HG03342 (cell line): ENCODE measurements around the gene CA10.

ENCODE experiments used
- ATAC-seq: cut with Tn5 transposase; IDR thresholded peaks from one replicate; pipeline ENCODE4 v1.9.1; 2021; ENCODE audit warnings: mild to moderate bottlenecking, moderate library complexity; ENCODE audit not compliant: unreplicated experiment

The CA10 gene

DNA sequence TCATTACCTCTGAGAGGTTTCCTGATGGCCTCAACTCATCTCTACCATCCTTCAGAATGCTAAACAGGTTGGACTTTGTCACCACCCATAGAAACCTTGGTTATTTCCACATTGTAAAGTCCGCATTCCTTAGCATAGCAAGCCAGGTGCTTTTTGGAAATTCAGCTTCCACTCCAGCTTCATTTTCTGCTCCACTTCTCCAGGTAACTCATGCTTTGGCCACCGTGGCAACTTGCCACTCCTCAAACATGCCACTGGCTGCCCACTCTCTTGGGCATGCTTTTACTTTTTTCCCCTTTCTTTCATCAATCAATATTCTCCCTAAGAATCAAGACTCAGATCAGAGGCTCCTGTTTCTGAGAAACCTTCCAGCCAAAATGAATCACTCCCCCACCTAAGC lies 203.3 kb downstream of the CA10 start:
- ATAC-seq, result no peak

DNA sequence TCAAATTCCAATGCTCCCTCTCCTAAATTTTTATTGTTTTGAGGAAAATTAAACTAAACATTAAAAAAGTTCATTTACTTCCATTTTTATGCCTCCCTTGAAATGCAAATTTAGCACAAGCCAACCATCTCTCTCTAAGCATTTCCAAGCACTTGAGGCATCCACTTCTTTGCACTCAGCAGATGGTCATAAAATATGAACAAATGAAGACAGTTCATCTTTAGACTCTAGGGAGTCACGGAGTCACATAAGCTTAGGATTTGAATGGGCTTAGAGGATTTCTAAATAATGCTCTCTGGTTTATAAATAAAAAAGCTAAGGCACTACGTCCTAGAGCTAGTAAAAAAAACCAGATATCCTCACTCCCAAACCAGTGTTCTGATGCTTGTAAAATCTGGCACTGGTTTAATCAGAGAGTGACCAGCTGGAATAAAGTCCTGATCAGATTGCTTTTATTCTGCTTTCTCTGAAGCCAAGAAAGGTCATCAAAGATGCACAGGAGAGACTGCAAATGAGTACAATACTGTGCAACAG lies 204.2 kb downstream of the CA10 start:
- no peak for ATAC-seq

DNA sequence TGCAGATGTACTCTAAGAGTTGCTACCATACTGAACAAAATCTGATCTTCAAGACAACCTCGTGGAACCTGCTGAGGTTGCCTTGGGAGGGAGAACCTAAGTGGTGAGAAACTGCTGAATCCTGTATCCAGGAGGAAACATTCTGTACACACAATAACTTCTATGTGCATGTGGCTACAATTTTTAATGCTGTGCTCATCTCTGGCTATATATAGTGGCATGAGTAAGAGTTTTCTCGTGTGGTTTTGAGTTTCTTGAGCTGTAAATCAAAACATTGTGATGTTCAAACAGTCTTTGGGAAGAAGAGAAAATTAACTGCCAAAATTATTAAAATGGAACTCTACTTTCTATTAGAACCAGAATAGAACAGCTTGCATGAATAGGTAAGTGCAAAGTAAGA lies 206.8 kb downstream of the CA10 start:
- ATAC-seq, result no peak

DNA sequence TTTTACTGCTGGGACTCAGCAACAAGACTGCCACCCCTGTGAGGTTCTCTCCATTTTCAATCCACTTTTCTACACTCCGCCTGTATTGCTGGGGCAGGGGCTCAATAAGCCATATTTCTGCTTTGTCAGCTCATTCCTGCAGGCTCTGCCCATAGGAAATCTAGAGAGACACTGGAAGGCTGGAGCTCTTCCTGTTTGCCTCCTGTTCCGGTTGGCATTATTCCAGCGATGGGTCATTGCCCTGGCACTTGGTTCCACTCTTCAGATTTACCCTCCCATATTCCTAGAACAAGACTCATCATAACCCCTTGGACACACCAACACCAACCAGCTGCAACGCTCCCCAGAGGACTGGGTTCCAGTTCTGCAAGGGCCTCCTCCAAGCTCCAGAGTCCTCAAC lies 210.4 kb downstream of the CA10 start:
- ATAC-seq, result no peak

DNA sequence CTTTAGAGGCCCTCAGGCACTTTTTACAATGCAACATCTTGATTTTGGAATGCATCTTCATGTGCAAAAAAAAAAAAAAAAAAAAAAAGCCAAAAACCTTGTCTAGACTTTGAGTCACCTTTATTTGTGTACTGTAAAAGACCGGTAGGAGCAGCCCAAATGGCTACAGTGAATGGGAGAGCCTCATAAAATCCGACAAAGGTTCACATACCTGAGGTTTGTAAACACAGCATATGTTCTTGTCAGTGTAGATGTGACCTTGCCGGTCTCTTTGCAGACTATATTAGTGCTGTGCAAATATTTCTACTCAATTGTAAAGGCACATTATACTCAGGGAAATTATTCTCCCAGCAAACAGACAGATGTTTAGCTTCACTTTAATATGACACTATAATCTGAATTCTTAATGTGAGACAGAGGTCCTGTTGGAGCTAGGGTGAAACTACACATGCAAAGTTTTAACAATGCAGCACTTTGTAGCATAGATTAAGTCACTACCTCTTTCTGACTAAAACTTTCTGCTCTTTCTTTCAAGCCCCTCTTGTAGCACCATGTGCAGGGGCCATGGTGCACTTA lies 211.3 kb downstream of the CA10 start:
- ATAC-seq, result no peak

DNA sequence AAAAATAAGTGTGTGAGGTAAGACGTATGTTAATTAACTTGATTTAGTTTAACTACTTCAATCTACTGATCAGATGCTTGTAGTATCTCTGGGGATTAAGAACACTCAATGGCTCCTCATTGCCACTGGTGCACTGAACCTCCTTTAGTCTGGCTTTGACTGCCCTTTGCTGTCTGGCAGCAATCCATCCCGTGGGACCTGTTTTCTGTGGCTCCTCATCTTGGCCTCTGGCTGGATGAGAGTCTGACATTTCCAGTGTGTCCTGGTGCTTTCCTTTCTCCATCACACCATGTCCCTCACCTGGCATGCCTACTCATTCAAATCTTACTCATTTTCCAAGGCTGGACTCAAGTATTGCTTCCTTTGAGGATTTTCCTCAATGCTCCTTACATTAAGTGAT lies 212.2 kb downstream of the CA10 start:
- ATAC-seq, result no peak

DNA sequence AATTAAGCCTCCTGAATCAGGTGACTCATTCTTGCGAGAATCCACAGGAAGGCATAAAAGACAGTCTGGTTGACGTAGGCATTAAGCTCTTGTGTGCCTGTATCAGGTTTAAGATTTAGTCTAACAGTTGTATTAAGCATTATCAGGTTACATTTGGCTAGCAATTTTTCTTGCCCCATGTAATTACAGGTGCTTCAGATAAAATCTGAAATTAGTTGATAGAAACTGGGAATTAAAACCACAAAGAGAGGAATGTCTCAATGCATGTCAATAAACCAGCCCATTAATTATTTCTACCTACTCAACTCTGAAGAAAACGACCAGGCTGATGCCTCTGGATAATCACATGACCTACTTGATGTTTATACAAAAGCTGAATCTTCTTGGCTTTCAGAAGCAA lies 217.2 kb downstream of the CA10 start:
- no peak for ATAC-seq

DNA sequence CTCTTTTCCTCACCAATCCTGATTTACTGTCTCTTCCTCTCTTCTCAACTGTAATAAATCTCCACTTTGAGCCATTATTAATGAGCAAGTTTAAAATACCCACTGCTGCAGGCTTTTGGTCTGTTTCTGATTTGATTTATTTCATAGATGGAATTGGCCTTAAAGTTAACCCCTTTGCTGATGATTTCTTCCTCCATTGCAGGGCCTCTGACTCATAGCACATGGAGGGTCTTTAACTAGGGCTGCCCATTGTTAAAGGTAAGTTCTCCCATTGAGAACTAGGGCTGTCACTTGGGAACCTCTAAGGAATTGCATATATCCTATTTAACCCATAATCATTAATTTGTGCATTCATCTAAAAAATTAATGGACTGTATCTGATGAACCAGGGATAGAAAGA lies 221.2 kb downstream of the CA10 start:
- ATAC-seq, result no peak

DNA sequence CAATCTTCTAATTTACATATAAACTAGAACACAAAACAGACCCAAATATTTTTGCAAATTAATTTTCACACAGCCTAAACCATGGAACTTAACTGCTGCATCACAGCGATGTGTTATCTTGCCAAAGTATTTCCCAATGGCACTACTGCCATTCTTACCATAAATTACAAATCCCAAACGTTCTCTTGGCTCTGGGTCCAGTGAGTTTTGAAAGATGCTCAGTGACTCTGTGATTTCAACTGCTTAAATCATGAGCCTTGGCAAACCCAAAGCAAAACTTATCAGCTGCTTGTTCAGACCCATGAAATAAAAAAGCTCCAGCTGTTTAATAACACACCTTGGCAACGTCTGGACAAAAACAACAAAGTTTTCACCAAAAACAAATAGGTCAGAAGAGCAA lies 223.0 kb downstream of the CA10 start:
- no peak for ATAC-seq

DNA sequence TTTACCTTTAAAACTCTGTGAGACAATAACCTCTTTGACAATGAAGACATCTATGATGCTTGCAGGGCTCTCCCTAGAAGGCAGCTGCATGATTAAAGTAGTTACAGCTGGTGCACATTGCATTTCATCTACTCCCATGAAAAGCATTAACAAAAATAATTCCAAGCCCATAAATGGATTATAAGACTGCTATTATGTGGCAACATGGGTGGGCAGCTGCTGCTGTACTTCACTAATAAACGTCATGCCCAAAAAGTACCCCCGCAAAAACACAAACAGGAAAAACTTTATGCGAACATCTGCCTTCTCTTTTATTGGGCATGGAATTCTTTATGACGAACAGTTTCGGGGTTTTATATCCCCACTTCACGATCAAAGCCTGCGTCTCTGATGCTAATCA lies 224.9 kb downstream of the CA10 start:
- no peak for ATAC-seq

DNA sequence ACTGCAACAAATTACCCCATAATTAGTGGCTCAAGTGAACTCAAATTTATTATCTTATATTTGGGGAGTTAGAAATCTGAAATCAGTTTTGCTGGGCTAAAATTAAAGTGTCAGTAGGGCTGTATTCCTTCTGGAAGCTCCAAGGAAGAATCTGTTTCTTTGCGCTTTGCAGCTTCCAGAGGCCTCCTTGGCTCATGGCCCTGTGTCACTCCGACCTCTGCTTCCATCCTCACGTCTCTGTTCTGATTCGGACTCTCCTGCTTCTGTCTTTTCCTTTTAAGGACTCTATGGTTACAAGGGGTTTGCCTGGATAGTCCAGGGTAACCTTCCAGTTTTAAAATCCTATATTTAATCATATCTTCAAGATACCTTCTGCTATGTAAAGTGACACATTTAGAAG lies 232.1 kb downstream of the CA10 start:
- ATAC-seq, result no peak

DNA sequence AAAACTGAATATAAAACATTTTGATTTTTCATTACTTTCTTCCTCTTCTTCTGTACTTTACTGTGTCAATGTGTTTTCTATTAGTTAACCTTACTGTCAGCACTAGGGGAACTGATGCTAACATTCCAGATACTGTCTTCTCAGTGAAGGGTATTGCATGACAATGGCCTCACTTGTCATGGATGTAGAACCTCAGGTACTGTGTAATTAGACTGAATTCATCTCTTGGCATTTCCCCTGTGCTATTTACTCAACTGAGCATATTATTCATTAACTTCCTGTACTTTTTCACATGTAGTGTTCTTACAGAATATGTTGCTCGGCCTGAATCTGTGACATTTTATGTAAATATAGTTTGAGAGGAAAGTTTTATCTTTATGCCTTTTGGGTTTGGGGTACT lies 237.0 kb downstream of the CA10 start:
- ATAC-seq, result no peak

DNA sequence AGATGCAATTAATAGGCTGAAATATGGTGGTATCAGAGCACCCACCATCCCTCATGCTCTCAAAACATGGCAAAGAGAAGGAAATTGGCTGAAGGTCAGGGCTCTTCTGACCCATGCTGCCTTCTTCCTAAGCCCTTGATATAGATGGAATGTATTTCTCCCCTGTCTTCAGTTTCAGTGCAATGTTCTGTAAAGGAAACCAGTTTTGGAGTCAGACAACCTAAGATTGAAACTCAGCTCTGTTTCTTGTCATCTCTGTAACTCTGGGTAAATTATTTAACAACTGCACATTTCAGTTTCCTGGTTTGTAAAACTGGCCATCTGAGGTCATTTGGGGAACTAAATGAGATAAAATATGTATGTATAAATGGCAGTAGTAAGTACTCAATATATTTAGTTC lies 243.9 kb downstream of the CA10 start:
- no peak for ATAC-seq

DNA sequence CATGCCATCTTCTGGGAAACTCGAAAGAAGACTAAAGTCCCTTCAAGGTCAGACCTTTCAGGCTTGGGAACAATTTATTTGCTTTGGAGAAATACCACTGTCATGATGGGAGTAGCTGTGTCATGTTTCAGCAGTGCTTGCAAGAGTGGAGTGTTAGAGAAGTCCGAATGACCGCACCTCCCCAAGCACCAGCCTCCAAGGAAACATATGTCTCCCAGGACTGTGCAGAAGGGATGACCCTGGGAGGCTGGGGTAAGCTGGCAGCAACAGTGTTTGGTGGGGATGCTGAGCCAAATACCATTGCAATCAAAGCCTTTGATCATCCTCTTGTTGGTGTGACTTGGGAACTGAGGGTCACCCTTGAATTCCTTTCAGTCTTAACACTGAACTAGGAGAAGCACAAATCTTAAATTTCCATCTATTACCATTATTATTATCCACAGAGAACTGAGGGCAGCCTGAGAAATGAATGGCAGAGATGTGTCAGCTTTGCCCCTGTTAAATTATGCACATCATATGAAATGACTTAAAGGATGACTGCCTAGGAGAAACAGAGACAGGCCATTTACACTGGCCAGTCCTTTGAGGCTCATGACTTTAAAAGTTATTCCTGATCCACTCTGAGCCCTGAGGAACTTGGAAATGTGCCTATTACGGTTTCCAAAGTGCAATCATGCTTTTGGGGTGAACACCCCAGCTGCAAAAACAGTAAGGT lies 244.9 kb downstream of the CA10 start:
- ATAC-seq, result no peak

DNA sequence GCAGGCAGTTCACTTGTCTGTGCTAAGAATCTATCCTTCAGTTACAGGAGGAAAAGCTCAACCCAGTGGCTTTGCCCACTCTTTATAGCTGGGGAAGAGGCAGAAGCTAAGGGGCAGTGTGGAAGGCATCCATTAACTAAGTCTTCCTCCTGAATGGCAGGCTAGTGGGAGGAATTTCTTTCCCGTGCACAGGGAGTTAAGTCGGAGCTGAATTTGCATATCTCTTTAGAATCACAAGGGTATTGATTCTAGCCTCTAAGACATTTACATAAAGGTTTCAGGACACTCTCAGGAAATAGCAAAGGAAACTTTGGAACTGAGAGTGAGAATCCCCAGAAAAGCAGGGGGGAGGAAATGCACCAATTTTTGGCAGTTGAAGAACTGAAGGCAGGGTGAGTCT lies 245.6 kb downstream of the CA10 start:
- no peak for ATAC-seq

DNA sequence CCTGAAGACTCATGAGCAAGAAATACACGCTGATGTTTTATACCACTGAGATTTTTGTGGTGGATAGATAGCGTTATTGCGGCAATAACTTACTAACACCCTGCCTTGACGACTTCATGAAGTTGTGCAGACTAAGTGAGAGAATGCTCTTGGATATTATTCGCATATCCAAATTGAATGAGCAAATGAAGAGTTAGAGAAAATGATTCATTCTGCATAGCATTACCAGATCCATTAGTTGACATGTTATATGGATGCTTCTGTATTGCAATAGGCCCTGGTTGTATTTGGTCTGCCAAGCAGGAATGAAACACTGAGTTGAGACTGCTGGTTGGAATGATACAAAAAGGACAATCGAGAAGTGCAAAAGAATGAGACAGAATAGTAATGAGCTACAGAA lies 247.3 kb downstream of the CA10 start:
- ATAC-seq, result no peak

DNA sequence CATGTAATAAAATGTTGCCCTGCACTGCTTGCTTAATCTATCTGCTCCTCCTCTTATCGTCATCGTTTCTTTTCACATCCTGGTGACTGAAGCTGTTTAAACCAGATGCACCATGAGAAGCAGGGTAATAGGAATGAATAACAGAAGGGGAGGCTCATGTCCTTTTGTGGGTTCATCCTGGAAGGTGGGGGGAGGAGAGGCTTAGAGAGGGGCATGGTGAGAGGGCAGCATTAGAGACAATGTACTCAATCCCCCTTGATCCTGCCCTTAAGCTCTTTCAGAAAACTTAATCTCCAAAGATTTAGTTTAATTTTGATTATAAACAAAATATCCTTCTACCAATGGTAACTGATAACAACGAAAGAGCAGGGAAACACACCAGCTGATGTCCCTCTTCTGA lies 248.5 kb downstream of the CA10 start:
- no peak for ATAC-seq

DNA sequence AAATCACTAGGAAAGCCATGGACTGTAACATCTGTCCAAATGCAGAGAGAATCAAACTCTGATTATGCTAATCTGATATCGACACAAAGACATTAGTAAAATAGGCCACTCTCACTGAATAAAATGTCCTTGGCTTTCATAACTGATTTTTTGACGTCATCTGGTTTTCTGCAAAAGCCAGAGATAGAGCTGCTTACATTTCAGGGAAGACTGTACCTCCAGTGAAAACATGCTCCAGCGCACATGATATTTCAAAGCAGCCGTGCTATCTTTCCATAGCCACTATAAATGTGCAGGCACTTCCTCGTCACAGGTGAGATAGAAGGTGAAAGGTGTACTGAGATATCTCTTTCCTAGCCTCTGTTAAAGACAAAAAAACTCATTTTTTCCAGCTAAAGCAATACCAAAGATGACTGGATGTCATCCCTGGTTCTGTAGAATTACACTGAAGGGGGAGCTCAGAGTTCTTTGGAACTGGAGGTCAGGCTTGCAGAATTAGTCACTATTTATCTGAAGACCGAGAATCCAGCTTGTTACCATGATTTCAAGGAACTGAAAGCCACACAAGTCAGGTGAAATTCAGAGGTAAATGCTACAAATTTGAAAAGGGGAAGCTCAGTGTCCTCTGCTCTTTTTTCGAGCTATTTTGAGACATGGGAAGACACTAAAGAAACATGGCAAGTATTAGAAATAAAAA lies 249.5 kb downstream of the CA10 start:
- peak; percentile 48 for ATAC-seq

DNA sequence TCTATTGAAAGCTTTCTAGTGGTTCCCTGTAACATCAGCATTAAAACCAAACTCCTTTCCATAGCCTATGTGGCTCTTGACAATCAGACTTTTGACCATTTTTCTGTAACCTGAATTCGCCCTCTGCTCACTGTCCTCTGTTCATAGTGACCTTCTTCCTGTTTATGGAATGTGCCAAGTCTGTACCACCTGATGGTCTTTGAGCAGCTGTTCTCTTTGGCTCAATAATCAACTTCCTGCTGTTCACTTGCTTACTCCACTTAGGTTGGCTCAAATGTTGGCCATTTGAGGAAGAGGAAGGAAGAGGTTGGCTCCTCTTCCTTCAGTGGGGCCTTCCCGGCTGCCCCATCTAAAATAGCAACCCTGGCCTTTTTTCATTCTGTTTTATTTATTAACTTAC lies 251.5 kb downstream of the CA10 start:
- no peak for ATAC-seq

DNA sequence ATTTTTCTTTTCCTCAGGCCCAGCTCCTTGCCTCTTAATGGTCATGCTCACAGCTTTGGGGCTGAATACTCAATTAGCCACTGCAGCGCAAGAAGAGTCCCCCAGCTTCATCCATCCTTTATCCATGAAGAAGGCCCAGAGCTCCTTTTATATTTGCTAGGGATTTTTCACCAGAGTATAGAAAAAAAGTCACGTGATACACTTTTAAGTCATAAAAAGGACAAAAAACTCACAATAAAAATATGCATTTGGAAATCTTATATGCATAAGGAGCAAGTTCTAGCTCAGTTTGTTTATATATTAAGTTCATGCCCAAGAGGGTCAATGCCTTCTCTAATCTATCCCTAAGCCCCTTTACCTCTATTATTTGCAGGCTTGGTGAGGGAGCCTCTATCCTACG lies 254.1 kb downstream of the CA10 start:
- no peak for ATAC-seq

DNA sequence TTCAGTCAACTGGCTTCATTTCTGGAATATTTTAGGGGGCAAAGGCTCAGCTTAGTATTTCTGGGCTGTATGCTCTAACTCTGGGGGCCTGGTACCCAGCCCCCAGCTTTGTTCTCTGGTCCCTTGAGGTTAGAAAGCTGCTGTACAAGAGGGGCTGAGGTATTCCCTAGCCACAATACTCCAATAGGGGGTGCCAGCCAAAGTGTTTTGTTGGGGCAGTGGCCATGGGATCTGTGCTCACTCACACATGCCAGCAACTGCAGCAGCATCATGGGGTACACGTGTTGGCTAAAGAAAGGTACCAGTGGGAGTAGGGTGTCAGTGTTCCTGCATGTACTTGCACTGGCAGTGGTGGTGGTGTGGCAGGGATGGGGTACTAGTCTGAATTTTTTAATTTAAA lies 257.3 kb downstream of the CA10 start:
- ATAC-seq, result no peak

DNA sequence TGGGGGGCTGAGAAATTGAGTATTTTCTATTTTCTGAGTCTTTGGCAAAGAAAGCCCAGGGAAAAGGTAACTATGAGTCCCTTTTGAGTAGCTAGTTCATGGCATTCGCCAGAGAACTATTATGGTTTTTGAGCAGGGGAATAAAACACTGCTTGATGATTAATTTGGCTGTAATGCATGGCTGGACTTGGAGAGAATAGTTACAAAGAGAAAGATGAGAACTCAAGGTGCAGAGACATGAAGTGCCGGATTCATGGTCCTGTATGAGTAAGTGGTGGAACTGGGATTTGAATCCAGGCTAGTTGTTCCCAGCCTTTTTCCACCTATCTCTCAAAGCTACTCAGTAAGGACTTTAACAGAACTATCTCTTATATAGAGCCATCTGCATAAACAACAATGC lies 266.6 kb downstream of the CA10 start:
- ATAC-seq, result no peak
